Measurements from ENCODE around the gene PLCB1.
"Not testable (repeated sequence)": the region's sequence is repeated elsewhere in the genome, so short reads cannot be mapped to it uniquely, and the experiment has no call there.

PLCB1 gene

DNA sequence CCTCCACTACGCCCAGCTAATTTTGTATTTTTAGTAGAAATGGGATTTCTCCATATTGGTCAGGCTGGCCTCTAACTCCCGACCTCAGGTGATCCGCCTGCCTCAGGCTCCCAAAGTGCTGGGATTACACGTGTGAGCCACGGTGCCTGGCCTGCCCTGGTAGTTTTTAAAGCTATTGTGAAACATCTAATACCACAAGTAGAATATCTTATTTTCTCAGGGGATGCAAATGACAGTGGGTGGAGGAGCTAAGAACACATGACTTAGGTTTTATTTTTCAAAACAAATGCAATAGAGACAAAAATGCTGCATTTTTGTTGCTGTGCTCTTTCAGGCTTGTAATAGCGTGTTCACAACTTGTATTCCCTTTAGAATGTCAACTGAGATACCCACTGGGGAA lies 671.9 kb downstream of the PLCB1 start:
- DNase-seq (ENCODE audit: low read depth in 1 of 2, low spot score in 1 of 2): no peak
- in situ Hi-C loops (cut with HindIII; ENCODE audit: low pct_unique_long_range_greater_than_20kb, low sequenced_read_pairs): no loop called here
- no peak for TF ChIP-seq JUND (IDR thresholded peaks at IDR 0.05; ENCODE audit: low read depth)

DNA sequence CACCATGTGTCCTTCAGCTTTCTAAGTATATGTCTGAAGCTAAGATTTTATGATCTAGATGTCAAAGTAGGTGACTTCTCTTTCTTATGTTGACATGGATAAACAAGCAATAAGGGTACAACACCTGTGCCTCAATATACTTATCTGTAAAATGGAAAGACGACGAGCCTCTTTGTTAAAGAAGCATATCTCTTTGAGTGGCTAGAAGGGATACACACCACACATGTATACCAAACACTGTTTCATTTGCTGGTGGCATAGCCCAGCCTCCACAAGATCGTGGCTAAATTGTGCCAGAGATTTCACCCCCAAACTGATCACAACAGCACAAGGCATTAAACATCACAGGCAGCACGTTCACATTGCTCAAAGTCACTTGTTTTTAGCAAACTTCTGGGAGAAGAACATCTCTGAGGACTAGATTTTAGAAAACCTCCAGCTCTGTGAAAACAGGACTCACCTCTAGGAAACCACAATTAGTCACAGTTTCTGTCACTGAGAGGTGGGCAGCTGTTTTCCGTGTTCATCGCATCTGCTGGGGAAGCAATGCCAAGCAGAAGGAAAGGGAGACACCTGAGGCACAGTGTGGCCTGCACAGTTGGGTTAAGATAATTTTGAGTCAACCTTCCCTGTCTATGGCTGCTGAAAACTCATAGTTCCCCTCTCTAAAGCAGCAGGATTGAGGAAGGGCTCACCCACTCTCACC lies 673.8 kb downstream of the PLCB1 start:
- in situ Hi-C loops (cut with HindIII; ENCODE audit: low pct_unique_long_range_greater_than_20kb, low sequenced_read_pairs): no loop called here
- no peak for TF ChIP-seq JUND (IDR thresholded peaks at IDR 0.05; ENCODE audit: low read depth)

GRCh38 chr20:8807480-8808201 lies 675.6 kb downstream of the PLCB1 start:
- in situ Hi-C loops (cut with HindIII; ENCODE audit: low pct_unique_long_range_greater_than_20kb, low sequenced_read_pairs): no loop called here
- no peak for TF ChIP-seq JUND (IDR thresholded peaks at IDR 0.05; ENCODE audit: low read depth)
- no peak for DNase-seq (ENCODE audit: low read depth in 1 of 2, low spot score in 1 of 2)

More for the DNA sequence above, 673.8 kb downstream of the PLCB1 start:
- no peak for DNase-seq (ENCODE audit: low read depth in 1 of 2, low spot score in 1 of 2)

GRCh38 chr20:8808202-8808535 lies 676.1 kb downstream of the PLCB1 start:
- DNase-seq (ENCODE audit: low read depth in 1 of 2, low spot score in 1 of 2): no peak
- in situ Hi-C loops (cut with HindIII; ENCODE audit: low pct_unique_long_range_greater_than_20kb, low sequenced_read_pairs): no loop called here
- TF ChIP-seq JUND (IDR thresholded peaks at IDR 0.05; ENCODE audit: low read depth): no peak

DNA sequence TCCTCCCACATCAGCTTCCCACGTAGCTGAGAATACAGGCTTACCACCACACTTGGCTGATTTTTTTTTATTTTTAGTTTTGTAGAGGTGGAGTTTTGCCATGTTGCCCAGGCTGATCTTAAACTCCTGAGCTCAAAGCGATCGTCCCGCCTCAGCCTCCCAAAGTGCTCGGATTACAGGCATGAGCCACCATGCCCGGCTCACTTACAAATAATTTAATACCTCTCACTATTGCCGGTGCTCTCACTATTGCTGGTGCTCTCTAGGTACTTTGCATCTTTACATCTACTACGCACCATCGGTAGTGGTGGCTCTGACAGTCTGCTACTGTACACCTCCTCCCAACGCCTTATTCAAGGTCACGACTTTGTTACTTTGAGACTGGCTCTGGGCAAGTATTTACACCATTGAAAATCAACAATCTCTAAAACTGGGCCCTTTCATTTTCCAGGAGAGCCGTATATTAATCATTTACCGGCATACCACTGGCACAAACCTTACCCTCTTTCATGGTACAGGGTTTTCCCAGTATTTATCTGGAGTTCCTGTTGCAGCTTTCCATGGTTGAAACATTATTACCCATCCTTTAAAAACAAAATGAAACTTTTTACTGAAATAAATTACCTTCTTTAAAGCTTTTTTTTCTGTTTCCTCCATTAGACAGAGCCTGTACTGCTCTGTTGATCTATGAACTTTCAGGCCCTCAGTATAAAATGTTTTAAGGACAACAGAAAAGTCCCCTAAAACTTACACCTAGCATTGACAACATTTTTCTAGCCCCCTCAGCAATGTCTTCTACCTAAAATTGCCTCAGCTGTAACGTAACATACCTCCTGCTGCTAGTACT lies 677.3 kb downstream of the PLCB1 start:
- DNase-seq (ENCODE audit: low read depth in 1 of 2, low spot score in 1 of 2): no peak
- in situ Hi-C loops (cut with HindIII; ENCODE audit: low pct_unique_long_range_greater_than_20kb, low sequenced_read_pairs): no loop called here
- TF ChIP-seq JUND (IDR thresholded peaks at IDR 0.05; ENCODE audit: low read depth): no peak

DNA sequence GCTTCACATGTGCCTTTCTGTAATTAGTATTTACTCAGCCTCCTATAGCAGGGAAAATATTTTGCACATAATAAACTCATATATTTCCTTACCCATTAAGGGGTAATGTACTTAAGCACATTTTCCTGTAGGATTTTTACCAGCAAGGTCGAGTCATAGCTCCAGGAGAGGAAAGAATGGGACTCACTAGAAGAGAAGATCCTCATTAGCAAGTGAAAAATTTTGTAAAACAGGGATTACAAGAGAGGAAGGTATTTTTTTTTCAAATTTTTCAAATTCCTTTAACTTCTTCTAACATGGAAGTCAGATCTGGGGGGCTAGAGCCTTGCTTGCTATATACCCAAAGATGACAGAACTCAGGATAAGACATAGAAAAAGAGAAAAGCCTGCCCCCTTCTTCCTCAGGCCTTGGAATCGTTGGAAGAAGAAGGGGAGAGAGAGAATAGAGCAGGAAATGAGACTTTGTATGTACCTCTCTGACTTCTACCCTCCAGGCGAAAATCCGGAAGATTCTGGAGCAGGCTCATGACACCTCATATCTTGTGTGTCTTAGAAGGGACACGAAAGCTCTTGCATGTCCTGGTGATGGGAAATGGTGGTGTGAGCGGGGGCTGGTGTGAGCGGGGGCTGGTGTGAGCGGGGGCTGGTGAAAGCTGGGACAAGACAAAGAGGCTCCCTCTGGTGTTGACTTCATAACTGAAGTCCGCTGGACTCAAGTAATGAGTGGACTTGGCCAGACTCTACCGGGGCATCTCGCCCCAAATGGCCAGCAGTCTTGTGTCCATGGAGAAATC lies 679.9 kb downstream of the PLCB1 start:
- TF ChIP-seq JUND (IDR thresholded peaks at IDR 0.05; ENCODE audit: low read depth): no peak
- in situ Hi-C loops (cut with HindIII; ENCODE audit: low pct_unique_long_range_greater_than_20kb, low sequenced_read_pairs): no loop called here
- no peak for DNase-seq (ENCODE audit: low read depth in 1 of 2, low spot score in 1 of 2)

DNA sequence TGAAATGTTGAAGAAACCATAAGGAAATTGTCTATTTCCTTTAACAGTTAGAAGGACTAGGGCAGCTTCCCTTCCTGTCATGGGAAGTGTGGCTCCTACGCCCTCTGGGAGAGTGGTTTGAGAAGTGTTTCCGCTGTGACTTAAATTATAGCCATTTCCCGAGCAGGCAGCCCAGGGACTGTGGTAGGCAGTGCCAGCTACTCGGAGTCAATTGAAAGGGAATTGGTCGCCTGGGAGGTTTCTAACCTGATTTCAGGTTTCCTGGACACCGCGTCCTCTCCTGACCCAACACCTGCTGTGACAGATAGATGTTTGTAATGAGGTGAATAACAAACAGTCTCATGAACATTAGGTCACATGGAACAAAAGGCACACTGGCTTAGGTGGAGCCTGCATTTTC lies 680.8 kb downstream of the PLCB1 start:
- in situ Hi-C loops (cut with HindIII; ENCODE audit: low pct_unique_long_range_greater_than_20kb, low sequenced_read_pairs): no loop called here
- TF ChIP-seq JUND (IDR thresholded peaks at IDR 0.05; ENCODE audit: low read depth): no peak
- no peak for DNase-seq (ENCODE audit: low read depth in 1 of 2, low spot score in 1 of 2)

DNA sequence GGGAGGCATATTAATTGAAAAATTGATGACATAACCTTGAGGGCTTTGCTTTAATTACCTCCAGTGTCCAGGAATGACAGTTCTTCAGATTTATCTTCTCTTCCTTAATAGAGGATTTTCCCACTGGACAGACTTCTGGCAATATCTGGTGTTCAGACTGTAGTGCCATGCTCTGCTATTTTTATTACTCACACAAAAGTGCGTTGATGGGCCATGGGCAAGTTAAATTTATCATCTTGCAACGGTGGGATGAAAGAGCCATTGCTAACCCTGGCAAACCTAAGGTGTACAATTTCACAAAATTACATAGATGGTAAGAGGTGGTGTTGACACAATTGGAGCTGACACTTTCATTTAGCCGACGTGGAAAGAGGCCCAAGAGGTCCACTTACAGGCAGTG lies 683.1 kb downstream of the PLCB1 start:
- no peak for DNase-seq (ENCODE audit: low read depth in 1 of 2, low spot score in 1 of 2)
- in situ Hi-C loops (cut with HindIII; ENCODE audit: low pct_unique_long_range_greater_than_20kb, low sequenced_read_pairs): no loop called here
- no peak for TF ChIP-seq JUND (IDR thresholded peaks at IDR 0.05; ENCODE audit: low read depth)

DNA sequence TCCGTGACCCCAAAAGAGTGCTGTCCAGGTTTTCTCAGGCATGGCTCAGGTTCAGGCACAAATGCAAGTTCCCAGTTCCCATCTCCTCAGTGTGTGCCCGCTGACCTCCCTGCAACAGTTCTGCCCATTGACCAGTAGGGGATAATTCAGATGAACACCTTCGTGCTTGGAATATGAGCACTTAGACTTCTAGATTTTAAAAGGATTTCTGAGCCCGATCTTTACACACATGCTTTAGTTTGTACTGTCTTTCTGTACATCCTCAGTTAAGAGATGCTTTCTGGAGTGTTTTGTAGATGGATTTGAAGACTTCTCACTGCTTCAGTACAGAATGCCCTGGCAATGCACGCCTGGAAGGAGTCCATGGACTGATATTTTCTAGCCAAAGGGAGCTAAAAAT lies 697.2 kb downstream of the PLCB1 start:
- peak in 1 of 2 experiments; percentile 28 for DNase-seq (ENCODE audit: low read depth in 1 of 2, low spot score in 1 of 2)
- TF ChIP-seq JUND (IDR thresholded peaks at IDR 0.05; ENCODE audit: low read depth): no peak
- in situ Hi-C loops (cut with HindIII; ENCODE audit: low pct_unique_long_range_greater_than_20kb, low sequenced_read_pairs): no loop called here

- in situ Hi-C loops (cut with HindIII; ENCODE audit: low pct_unique_long_range_greater_than_20kb, low sequenced_read_pairs); DNase-seq (ENCODE audit: low read depth in 1 of 2, low spot score in 1 of 2): not testable (repeated sequence)
Measured at GRCh38 chr20:8834294-8834693, 702.2 kb downstream of the PLCB1 start.

- no peak for TF ChIP-seq JUND (IDR thresholded peaks at IDR 0.05; ENCODE audit: low read depth)
- in situ Hi-C loops (cut with HindIII; ENCODE audit: low pct_unique_long_range_greater_than_20kb, low sequenced_read_pairs): no loop called here
Measured at GRCh38 chr20:8834851-8835250, 702.8 kb downstream of the PLCB1 start.

GRCh38 chr20:8837396-8837795 lies 705.3 kb downstream of the PLCB1 start:
- TF ChIP-seq JUND (IDR thresholded peaks at IDR 0.05; ENCODE audit: low read depth): no peak
- DNase-seq (ENCODE audit: low read depth in 1 of 2, low spot score in 1 of 2): no peak
- in situ Hi-C loops (cut with HindIII; ENCODE audit: low pct_unique_long_range_greater_than_20kb, low sequenced_read_pairs): no loop called here

More at GRCh38 chr20:8834851-8835250, 702.8 kb downstream of the PLCB1 start:
- no peak for DNase-seq (ENCODE audit: low read depth in 1 of 2, low spot score in 1 of 2)

All from T47D (cell line).